GM12878 (cell line): ENCODE data around the gene RUBCNL. TPM values are rescaled to one million over a fixed set of nuclear protein-coding genes. Genes with fewer than 3 reads are reported as not detected.

Source experiments
- CEBPB ChIP-seq, 2 experiments: fragments of 150-350 bp in 1 of 2; IDR thresholded peaks; 2 replicates each; pipeline ENCODE4 v1.6.1; 2012 to 2014; ENCODE audit warnings: low read depth in 2 of 2, low read length in 2 of 2, borderline replicate concordance in 1 of 2, inconsistent platforms in 1 of 2
- E4F1 ChIP-seq: fragments of 450-650 bp; IDR thresholded peaks from 2 replicates; pipeline ENCODE4 v1.6.1; 2018; ENCODE audit warnings: borderline replicate concordance, mild to moderate bottlenecking; ENCODE audit not compliant: partially characterized antibody
- ELK1 ChIP-seq: IDR thresholded peaks from 2 replicates; pipeline ENCODE4 v1.6.1; 2012; ENCODE audit warnings: low read depth, low read length, improper control_type of control experiment
- HDAC6 ChIP-seq: fragments of 200-600 bp; sonication (generic); IDR thresholded peaks from one replicate; pipeline ENCODE4 v1.8.0; 2017; ENCODE audit warnings: antibody characterized with exemption; ENCODE audit not compliant: unreplicated experiment
- JUND ChIP-seq: IDR thresholded peaks from 2 replicates; pipeline ENCODE4 v1.6.1; 2012; ENCODE audit warnings: low read depth, mild to moderate bottlenecking, low read length, improper control_type of control experiment, moderate library complexity
- MEF2B ChIP-seq: fragments of 450-650 bp; IDR thresholded peaks from 2 replicates; pipeline ENCODE4 v1.6.1; 2018; ENCODE audit warnings: mild to moderate bottlenecking, moderate library complexity; ENCODE audit not compliant: partially characterized antibody, poor library complexity, severe bottlenecking
- NBN ChIP-seq: fragments of 450-650 bp; IDR thresholded peaks from 2 replicates; pipeline ENCODE4 v1.6.1; 2016
- NFXL1 ChIP-seq: fragments of 450-650 bp; IDR thresholded peaks from 2 replicates; pipeline ENCODE4 v1.6.1; 2017; ENCODE audit warnings: antibody characterized with exemption, mild to moderate bottlenecking, borderline replicate concordance
- NKRF ChIP-seq: fragments of 450-650 bp; conservative IDR thresholded peaks from 2 replicates; pipeline ENCODE4 v1.6.1; 2017; ENCODE audit warnings: mild to moderate bottlenecking, moderate library complexity
- POU2F2 ChIP-seq: IDR thresholded peaks from 3 replicates; pipeline ENCODE4 v1.6.1; 2011; ENCODE audit warnings: low read depth, mild to moderate bottlenecking, low read length, borderline replicate concordance
- RAD21 ChIP-seq: IDR thresholded peaks from 2 replicates; pipeline ENCODE4 v1.6.1; 2011; ENCODE audit warnings: mild to moderate bottlenecking, low read depth, low read length, moderate library complexity; ENCODE audit not compliant: insufficient read depth
- RAD51 ChIP-seq: fragments of 450-650 bp; IDR thresholded peaks from 2 replicates; pipeline ENCODE4 v1.6.1; 2016; ENCODE audit warnings: moderate library complexity, mild to moderate bottlenecking, inconsistent platforms
- SIN3A ChIP-seq: IDR thresholded peaks from 2 replicates; pipeline ENCODE4 v1.6.1; 2012; ENCODE audit warnings: low read depth, low read length, improper control_type of control experiment
- SMAD1 ChIP-seq: fragments of 450-650 bp; IDR thresholded peaks from 2 replicates; pipeline ENCODE4 v1.6.1; 2018; ENCODE audit warnings: mild to moderate bottlenecking, low read depth; ENCODE audit not compliant: partially characterized antibody
- SP1 ChIP-seq: IDR thresholded peaks from one replicate; pipeline ENCODE4 v1.6.1; 2011; ENCODE audit warnings: low read depth, low read length
- ZBTB4 ChIP-seq: fragments of 450-650 bp; formaldehyde crosslinking; IDR thresholded peaks from 2 replicates; pipeline ENCODE4 v1.4.0; 2022; ENCODE audit warnings: mild to moderate bottlenecking, moderate library complexity
- ZNF207 ChIP-seq: fragments of 450-650 bp; IDR thresholded peaks from 2 replicates; pipeline ENCODE4 v1.6.1; 2014; ENCODE audit warnings: antibody characterized with exemption, mild to moderate bottlenecking, borderline replicate concordance
- ZZZ3 ChIP-seq: IDR thresholded peaks from 2 replicates; pipeline ENCODE4 v1.6.1; 2011; ENCODE audit warnings: low read depth; ENCODE audit not compliant: control insufficient read depth, insufficient read length
- polyA plus RNA-seq, 11 experiments: library from polyadenylated mRNA; depleted of rRNA in 4 of 11; unstranded in 6 of 11; stranded (reverse) in 5 of 11; fragments of >200 nt; fragmentation: Nextera tagmentation in 4 of 11; fragmentation: Illumina TruSeq in 1 of 11; extraction: Ambion mirVana in 4 of 11; extraction: Trizol in 1 of 11; gene quantifications; 1 replicate in 1 of 11; 2 replicates in 10 of 11; pipeline versions ENCODE4 v1.2.1 to v1.2.3, GENCODE V29; 2011 to 2016; ENCODE audit warnings: inconsistent platforms in 2 of 11, missing spikeins in 2 of 11, low read depth in 1 of 11
- total RNA-seq, 4 experiments: library from RNA; depleted of rRNA in 3 of 4; stranded (reverse); fragments of >200 nt in 3 of 4; fragmentation: Illumina TruSeq in 1 of 4; extraction: Trizol in 1 of 4; gene quantifications; 2 replicates each; pipeline versions ENCODE4 v1.2.1 to v1.2.3, GENCODE V29; 2013 to 2021

RUBCNL gene
- total and polyA plus RNA-seq, 10 of the 15 experiments (the other 5 are each of a cell fraction or from before 2014, with no cell fraction given), result 0.71 to 51.9 (median 38.2) TPM

- TF ChIP-seq NKRF (no peak), NBN (no peak), POU2F2 (0 out of 3 replicates have a peak, but pooled peaks have one; percentile 15), ZZZ3 (no peak), ZBTB4 (CRISPR knock-in tag) (no peak), JUND (no peak), ZNF207 (no peak), SMAD1 (no peak), ELK1 (no peak), RAD21 (no peak), RAD51 (no peak), NFXL1 (no peak), CEBPB (IDR thresholded peaks at IDR 0.05; ENCODE audit: borderline replicate concordance in 1 of 2, low read depth in 2 of 2, low read length in 2 of 2) (no peak), SIN3A (no peak), SP1 (no peak), HDAC6 (no peak), E4F1 (no peak), MEF2B (no peak)
Observed at GRCh38 chr13:46354156-46355087, 32.6 kb downstream of the RUBCNL start (continued).
